Liver (tissue), 9 donors: Measurements from ENCODE around the gene HMG20B. TPM values are rescaled to one million over a fixed set of nuclear protein-coding genes. Genes with fewer than 3 reads are reported as not detected.

ENCODE experiments used
- DNase-seq: peaks from one replicate; pipeline ENCODE4 v3.0.0-alpha.2; 2017; ENCODE audit warnings: low spot score
- H3K27ac ChIP-seq, 2 donors: one replicate each; pipeline ENCODE4 v1.7.0; 2013; ENCODE audit warnings: inconsistent platforms in 2 of 2, low read length in 2 of 2, control low read depth in 1 of 2, low read depth in 1 of 2, mild to moderate bottlenecking in 1 of 2
- H3K27me3 ChIP-seq, 4 donors: one replicate each; pipeline versions ENCODE4 v1.6.1 to v1.7.0; 2013; ENCODE audit warnings: low read length in 3 of 4, inconsistent platforms in 1 of 4, mild to moderate bottlenecking in 1 of 4, moderate library complexity in 1 of 4; ENCODE audit not compliant: control insufficient read depth in 4 of 4, insufficient read depth in 4 of 4
- H3K36me3 ChIP-seq, 4 donors: one replicate each; pipeline versions ENCODE4 v1.6.1 to v1.7.0; 2013; ENCODE audit warnings: low read length in 3 of 4, mild to moderate bottlenecking in 3 of 4, low read depth in 1 of 4, moderate library complexity in 1 of 4; ENCODE audit not compliant: control insufficient read depth in 4 of 4, insufficient read depth in 3 of 4
- H3K4me1 ChIP-seq, 4 donors: one replicate each; pipeline versions ENCODE4 v1.6.1 to v1.7.0; 2013; ENCODE audit warnings: low read length in 3 of 4, mild to moderate bottlenecking in 3 of 4, moderate library complexity in 1 of 4; ENCODE audit not compliant: control insufficient read depth in 4 of 4, insufficient read depth in 4 of 4
- H3K4me3 ChIP-seq, 3 donors: one replicate each; pipeline versions ENCODE4 v1.6.1 to v1.7.0; 2013; ENCODE audit warnings: low read length in 3 of 3, control low read depth in 1 of 3, low read depth in 1 of 3, mild to moderate bottlenecking in 1 of 3
- H3K9ac ChIP-seq, 2 donors: one replicate each; pipeline ENCODE4 v1.7.0; 2013; ENCODE audit warnings: low read length in 2 of 2, mild to moderate bottlenecking in 2 of 2, moderate library complexity in 2 of 2, control low read depth in 1 of 2, low read depth in 1 of 2
- H3K9me3 ChIP-seq, 4 donors: one replicate each; pipeline versions ENCODE4 v1.6.1 to v1.7.0; 2013; ENCODE audit warnings: low read length in 3 of 4; ENCODE audit not compliant: control insufficient read depth in 4 of 4
- FOXA1 ChIP-seq: IDR thresholded peaks from 2 replicates; pipeline ENCODE4 v1.6.1; 2016; ENCODE audit warnings: antibody characterized with exemption
- HNF4A ChIP-seq, 2 donors: conservative IDR thresholded peaks; 2 replicates each; pipeline ENCODE4 v1.6.1; 2016; ENCODE audit warnings: antibody characterized with exemption in 2 of 2, mild to moderate bottlenecking in 2 of 2
- HNF4G ChIP-seq: IDR thresholded peaks from 2 replicates; pipeline ENCODE4 v1.6.1; 2016; ENCODE audit warnings: antibody characterized with exemption
- JUND ChIP-seq, 2 donors: IDR thresholded peaks; 2 replicates each; pipeline ENCODE4 v1.6.1; 2016; ENCODE audit warnings: antibody characterized with exemption in 2 of 2
- NR2F2 ChIP-seq: IDR thresholded peaks from 2 replicates; pipeline ENCODE4 v1.6.1; 2016; ENCODE audit warnings: antibody characterized with exemption
- RAD21 ChIP-seq, 2 donors: IDR thresholded peaks; 2 replicates each; pipeline ENCODE4 v1.6.1; 2016; ENCODE audit warnings: antibody characterized with exemption in 2 of 2, mild to moderate bottlenecking in 2 of 2
- RXRA ChIP-seq, 2 donors: IDR thresholded peaks; 2 replicates each; pipeline ENCODE4 v1.6.1; 2017 to 2018; ENCODE audit warnings: antibody characterized with exemption in 2 of 2, mild to moderate bottlenecking in 1 of 2
- SP1 ChIP-seq: IDR thresholded peaks from 2 replicates; pipeline ENCODE4 v1.6.1; 2018; ENCODE audit warnings: antibody characterized with exemption, mild to moderate bottlenecking
- TAF1 ChIP-seq: conservative IDR thresholded peaks from 2 replicates; pipeline ENCODE4 v1.6.1; 2016; ENCODE audit warnings: antibody characterized with exemption, mild to moderate bottlenecking
- YY1 ChIP-seq: IDR thresholded peaks from 2 replicates; pipeline ENCODE4 v1.6.1; 2016; ENCODE audit warnings: antibody characterized with exemption, mild to moderate bottlenecking
- WGBS: extraction: QIAGEN DNeasy Blood & Tissue Kit; methylation state at CpG from one replicate; pipeline ENCODE4 v1.1.7; 2013; 5-methylcytosine and 5-hydroxymethylcytosine counted together
- polyA plus RNA-seq, 2 donors: library from polyadenylated mRNA; stranded (reverse) in 1 of 2; unstranded in 1 of 2; fragments of 200-250 nt in 1 of 2; fragments of >200 nt in 1 of 2; fragmentation: Nextera tagmentation in 1 of 2; extraction: Ambion mirVana in 1 of 2; gene quantifications; one replicate each; pipeline versions ENCODE4 v1.2.1 to v1.2.3, GENCODE V29; 2013 to 2015
- total RNA-seq, 2 donors: library from RNA; depleted of rRNA; stranded (reverse); fragments of >200 nt; gene quantifications; one replicate each; pipeline ENCODE4 v1.2.3, GENCODE V29; 2014
- TF ChIP-seq, protein P1 (sequence below): IDR thresholded peaks from 2 replicates; pipeline ENCODE4 v1.6.1; 2016; ENCODE audit warnings: antibody characterized with exemption
- TF ChIP-seq, protein P2 (sequence below): IDR thresholded peaks from 2 replicates; pipeline ENCODE4 v1.6.1; 2016; ENCODE audit warnings: antibody characterized with exemption, mild to moderate bottlenecking
- TF ChIP-seq, protein P3 (sequence below): IDR thresholded peaks from 2 replicates; pipeline ENCODE4 v1.6.1; 2016; ENCODE audit warnings: antibody characterized with exemption
- TF ChIP-seq, protein P4 (sequence below): IDR thresholded peaks from 2 replicates; pipeline ENCODE4 v1.6.1; 2016; ENCODE audit warnings: antibody characterized with exemption
- TF ChIP-seq, protein P5 (sequence below): fragments of 150-350 bp; IDR thresholded peaks from 2 replicates; pipeline ENCODE4 v1.5.1; 2017; ENCODE audit warnings: improper control_type of control experiment, low read depth, low read length; ENCODE audit not compliant: missing input control
- donor health status: healthy.
- donor health status: healthy.
- donor health status: healthy.
- donor health status: healthy.
- donor health status: healthy.

HMG20B gene
- total and polyA plus RNA-seq, 4 donors = 28.6 to 35.1 (median 30.5) TPM

DNA sequence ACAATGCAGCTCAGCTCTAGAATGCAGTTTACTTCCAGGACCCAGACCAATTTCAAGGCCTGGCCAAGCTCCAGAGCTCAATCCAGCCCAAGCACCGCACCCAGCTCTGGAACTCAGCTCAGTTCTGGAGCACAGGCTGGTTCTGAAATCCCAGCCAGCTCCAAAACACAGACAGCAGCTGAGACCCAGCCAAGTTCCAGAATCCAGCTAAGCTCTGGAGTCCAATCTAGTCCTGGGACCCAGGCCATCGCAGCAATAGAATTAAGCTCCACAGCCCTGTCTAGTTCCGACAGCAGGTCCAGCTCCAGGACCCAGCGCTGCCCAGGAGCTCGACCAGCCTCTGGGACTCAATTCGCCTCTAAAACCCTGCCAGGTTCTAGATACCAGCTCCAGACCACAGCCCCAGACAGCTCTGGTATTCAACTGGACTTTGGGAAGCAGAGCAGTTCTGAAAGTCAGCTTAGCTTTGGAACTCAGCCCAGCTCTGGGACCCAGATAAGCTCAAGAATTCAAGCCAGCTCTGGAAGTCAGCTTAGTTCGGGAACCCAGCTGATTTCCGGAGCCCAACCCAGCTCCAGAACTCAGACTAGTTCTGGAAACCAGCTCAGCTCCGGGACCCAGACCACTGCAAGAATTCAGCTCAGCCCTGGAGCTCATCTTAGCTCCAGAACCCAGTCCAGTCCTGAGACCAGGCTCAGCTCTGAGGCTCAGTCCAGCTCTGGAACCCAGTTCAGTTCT, 19.3 kb downstream of the HMG20B start:
- Histone ChIP-seq H3K27me3 (no peaks in the 10 kb centered on the region), H3K4me3 (no peak overlapping the region), H3K27ac (peak overlapping the region in 1 of 2 donors; percentile 12), H3K9me3 (no peaks in the 10 kb centered on the region), H3K9ac (no peak overlapping the region), H3K4me1 (peaks cover 0 to 6% (median 3%) of the 10 kb centered on the region in 4 donors), H3K36me3 (no peaks in the 10 kb centered on the region)
- DNase-seq = no peak
- TF ChIP-seq, protein P1, sequence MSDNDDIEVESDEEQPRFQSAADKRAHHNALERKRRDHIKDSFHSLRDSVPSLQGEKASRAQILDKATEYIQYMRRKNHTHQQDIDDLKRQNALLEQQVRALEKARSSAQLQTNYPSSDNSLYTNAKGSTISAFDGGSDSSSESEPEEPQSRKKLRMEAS = no peak
- TF ChIP-seq, protein P2, sequence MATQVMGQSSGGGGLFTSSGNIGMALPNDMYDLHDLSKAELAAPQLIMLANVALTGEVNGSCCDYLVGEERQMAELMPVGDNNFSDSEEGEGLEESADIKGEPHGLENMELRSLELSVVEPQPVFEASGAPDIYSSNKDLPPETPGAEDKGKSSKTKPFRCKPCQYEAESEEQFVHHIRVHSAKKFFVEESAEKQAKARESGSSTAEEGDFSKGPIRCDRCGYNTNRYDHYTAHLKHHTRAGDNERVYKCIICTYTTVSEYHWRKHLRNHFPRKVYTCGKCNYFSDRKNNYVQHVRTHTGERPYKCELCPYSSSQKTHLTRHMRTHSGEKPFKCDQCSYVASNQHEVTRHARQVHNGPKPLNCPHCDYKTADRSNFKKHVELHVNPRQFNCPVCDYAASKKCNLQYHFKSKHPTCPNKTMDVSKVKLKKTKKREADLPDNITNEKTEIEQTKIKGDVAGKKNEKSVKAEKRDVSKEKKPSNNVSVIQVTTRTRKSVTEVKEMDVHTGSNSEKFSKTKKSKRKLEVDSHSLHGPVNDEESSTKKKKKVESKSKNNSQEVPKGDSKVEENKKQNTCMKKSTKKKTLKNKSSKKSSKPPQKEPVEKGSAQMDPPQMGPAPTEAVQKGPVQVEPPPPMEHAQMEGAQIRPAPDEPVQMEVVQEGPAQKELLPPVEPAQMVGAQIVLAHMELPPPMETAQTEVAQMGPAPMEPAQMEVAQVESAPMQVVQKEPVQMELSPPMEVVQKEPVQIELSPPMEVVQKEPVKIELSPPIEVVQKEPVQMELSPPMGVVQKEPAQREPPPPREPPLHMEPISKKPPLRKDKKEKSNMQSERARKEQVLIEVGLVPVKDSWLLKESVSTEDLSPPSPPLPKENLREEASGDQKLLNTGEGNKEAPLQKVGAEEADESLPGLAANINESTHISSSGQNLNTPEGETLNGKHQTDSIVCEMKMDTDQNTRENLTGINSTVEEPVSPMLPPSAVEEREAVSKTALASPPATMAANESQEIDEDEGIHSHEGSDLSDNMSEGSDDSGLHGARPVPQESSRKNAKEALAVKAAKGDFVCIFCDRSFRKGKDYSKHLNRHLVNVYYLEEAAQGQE = no peak
- TF ChIP-seq JUND (IDR thresholded peaks at IDR 0.05) (no peak), RXRA (IDR thresholded peaks at IDR 0.05) (no peak), NR2F2 (no peak), HNF4A (conservative IDR thresholded peaks at IDR 0.05) (peak; percentile 18 to 35), YY1 (no peak), RAD21 (IDR thresholded peaks at IDR 0.05) (no peak), SP1 (peak; percentile 37), TAF1 (no peak)
- TF ChIP-seq, protein P3, sequence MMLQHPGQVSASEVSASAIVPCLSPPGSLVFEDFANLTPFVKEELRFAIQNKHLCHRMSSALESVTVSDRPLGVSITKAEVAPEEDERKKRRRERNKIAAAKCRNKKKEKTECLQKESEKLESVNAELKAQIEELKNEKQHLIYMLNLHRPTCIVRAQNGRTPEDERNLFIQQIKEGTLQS = no peak
- WGBS = 55% methylated on average over 9 of the region's 9 CpGs

DNA sequence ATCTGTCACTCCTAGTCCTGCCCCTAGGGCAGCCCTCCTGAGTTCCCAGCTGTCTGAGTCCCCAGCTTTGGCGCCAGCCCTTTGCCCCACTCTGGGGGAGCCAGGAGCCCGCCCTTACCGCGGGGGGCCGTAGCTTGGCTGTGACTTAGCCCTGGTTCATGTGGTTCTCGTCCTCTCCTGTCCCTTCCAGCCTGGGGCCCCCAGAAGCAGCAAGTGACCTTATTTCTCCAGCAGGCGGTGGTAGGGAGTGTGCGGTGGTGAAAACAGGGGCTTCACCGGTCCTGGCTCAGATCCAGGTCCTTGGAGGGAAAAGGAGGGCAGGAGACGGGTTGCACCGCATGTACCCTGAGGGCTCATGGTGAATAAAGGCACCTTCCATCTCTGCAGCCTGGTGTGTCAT, 20.4 kb downstream of the HMG20B start:
- 52% methylated on average over 11 of the region's 11 CpGs for WGBS
- DNase-seq = no peak
- Histone ChIP-seq H3K36me3 (no peaks in the 10 kb centered on the region), H3K9ac (no peak overlapping the region), H3K9me3 (no peaks in the 10 kb centered on the region), H3K4me1 (peaks cover 0 to 6% (median 3%) of the 10 kb centered on the region in 4 donors), H3K4me3 (no peak overlapping the region), H3K27ac (no peak overlapping the region), H3K27me3 (no peaks in the 10 kb centered on the region)
- TF ChIP-seq HNF4G (no peak), NR2F2 (no peak), TAF1 (no peak)

DNA sequence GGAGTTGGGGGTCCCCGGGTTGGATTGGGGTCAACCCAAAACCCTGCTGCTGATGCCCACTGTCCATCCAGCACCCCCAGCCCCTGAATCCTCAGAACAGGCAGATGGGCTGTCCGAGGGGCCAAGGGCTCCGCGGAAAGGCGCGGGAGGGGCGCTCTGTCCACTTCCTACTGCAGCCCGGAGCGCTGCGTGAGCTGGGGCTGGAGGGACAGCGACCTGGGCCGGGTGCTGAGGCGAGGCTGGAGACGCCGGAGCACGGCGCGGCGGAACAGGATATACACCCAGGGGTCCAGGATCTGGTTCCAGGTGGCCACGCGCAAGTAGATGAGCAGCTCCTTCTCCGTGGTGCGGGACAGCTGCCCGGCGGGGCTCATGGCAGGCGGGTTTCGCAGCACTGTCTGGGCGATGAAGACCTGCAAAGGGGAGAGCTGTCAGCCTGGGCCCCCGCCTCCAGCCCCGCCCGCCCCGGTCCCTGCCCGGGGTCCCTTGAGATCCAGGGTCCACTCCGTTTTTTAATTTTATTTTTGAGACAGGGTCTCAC, 22.8 kb downstream of the HMG20B start:
- no peak overlapping the region for H3K27ac ChIP-seq
- H3K4me1 ChIP-seq = peaks cover 0 to 6% (median 3%) of the 10 kb centered on the region in 4 donors
- H3K9me3 ChIP-seq = no peaks in the 10 kb centered on the region
- H3K27me3 ChIP-seq = no peaks in the 10 kb centered on the region
- no peak overlapping the region for H3K4me3 ChIP-seq
- no peak for DNase-seq
- no peaks in the 10 kb centered on the region for H3K36me3 ChIP-seq
- no peak overlapping the region for H3K9ac ChIP-seq
- 70% methylated on average over 34 of the region's 34 CpGs for WGBS
- TF ChIP-seq TAF1 = no peak
- TF ChIP-seq RAD21 (IDR thresholded peaks at IDR 0.05) = no peak
- TF ChIP-seq FOXA1 = no peak
- no peak for TF ChIP-seq SP1
- TF ChIP-seq, protein P4, sequence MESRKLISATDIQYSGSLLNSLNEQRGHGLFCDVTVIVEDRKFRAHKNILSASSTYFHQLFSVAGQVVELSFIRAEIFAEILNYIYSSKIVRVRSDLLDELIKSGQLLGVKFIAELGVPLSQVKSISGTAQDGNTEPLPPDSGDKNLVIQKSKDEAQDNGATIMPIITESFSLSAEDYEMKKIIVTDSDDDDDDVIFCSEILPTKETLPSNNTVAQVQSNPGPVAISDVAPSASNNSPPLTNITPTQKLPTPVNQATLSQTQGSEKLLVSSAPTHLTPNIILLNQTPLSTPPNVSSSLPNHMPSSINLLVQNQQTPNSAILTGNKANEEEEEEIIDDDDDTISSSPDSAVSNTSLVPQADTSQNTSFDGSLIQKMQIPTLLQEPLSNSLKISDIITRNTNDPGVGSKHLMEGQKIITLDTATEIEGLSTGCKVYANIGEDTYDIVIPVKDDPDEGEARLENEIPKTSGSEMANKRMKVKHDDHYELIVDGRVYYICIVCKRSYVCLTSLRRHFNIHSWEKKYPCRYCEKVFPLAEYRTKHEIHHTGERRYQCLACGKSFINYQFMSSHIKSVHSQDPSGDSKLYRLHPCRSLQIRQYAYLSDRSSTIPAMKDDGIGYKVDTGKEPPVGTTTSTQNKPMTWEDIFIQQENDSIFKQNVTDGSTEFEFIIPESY = no peak
- no peak for TF ChIP-seq HNF4A (conservative IDR thresholded peaks at IDR 0.05)
- no peak for TF ChIP-seq NR2F2
- no peak for TF ChIP-seq YY1
- TF ChIP-seq, protein P5, sequence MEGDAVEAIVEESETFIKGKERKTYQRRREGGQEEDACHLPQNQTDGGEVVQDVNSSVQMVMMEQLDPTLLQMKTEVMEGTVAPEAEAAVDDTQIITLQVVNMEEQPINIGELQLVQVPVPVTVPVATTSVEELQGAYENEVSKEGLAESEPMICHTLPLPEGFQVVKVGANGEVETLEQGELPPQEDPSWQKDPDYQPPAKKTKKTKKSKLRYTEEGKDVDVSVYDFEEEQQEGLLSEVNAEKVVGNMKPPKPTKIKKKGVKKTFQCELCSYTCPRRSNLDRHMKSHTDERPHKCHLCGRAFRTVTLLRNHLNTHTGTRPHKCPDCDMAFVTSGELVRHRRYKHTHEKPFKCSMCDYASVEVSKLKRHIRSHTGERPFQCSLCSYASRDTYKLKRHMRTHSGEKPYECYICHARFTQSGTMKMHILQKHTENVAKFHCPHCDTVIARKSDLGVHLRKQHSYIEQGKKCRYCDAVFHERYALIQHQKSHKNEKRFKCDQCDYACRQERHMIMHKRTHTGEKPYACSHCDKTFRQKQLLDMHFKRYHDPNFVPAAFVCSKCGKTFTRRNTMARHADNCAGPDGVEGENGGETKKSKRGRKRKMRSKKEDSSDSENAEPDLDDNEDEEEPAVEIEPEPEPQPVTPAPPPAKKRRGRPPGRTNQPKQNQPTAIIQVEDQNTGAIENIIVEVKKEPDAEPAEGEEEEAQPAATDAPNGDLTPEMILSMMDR = no peak
